Neural cell (in vitro differentiated cells): Measurements from ENCODE around the gene PIK3R1. TPM values are rescaled to one million over a fixed set of nuclear protein-coding genes. Genes with fewer than 3 reads are reported as not detected.
A peak's percentile ranks its signal among the peaks of the same experiment; 100 is the strongest.

Experiments used
- H2AFZ ChIP-seq: fragments of 200-600, 300-800 bp; sonication (generic), shearing (Covaris generic); 2 replicates; pipeline ENCODE4 v1.6.0; 2014; ENCODE audit warnings: low read depth, mild to moderate bottlenecking, antibody characterized with exemption, low read length, moderate library complexity
- H3F3A ChIP-seq: fragments of 200-600 bp; shearing (Covaris generic); 2 replicates; pipeline ENCODE4 v1.6.1; 2016; ENCODE audit warnings: mild to moderate bottlenecking, moderate library complexity, mixed read lengths, antibody characterized with exemption, low read length; ENCODE audit not compliant: insufficient read depth, poor library complexity, severe bottlenecking
- H3K27ac ChIP-seq: fragments of 200-600, 300-800 bp; sonication (generic), shearing (Covaris generic); 2 replicates; pipeline ENCODE4 v1.5.1; 2014; ENCODE audit warnings: mild to moderate bottlenecking, low read length, moderate library complexity
- H3K27me3 ChIP-seq: fragments of 300-800, 200-600 bp; sonication (generic), shearing (Covaris generic); 2 replicates; pipeline ENCODE4 v1.6.0; 2014; ENCODE audit warnings: mild to moderate bottlenecking, low read depth, low read length, moderate library complexity; ENCODE audit not compliant: insufficient read depth
- H3K36me3 ChIP-seq: fragments of 300-800, 200-600 bp; sonication (generic), shearing (Covaris generic); 2 replicates; pipeline ENCODE4 v1.5.1; 2014; ENCODE audit warnings: mild to moderate bottlenecking, antibody characterized with exemption, low read length, moderate library complexity; ENCODE audit not compliant: insufficient read depth
- H3K4me2 ChIP-seq: fragments of 300-800, 200-600 bp; sonication (generic), shearing (Covaris generic); 2 replicates; pipeline ENCODE4 v1.6.0; 2014; ENCODE audit warnings: mild to moderate bottlenecking, low read length
- H3K4me3 ChIP-seq: fragments of 300-800, 200-600 bp; sonication (generic), shearing (Covaris generic); 2 replicates; pipeline ENCODE4 v1.5.1; 2014; ENCODE audit warnings: mild to moderate bottlenecking, low read length, moderate library complexity
- H3K79me2 ChIP-seq: fragments of 200-600 bp; shearing (Covaris generic); replicated peaks from 2 replicates; pipeline ENCODE4 v1.6.0; 2014; ENCODE audit warnings: mild to moderate bottlenecking, low read length, moderate library complexity; ENCODE audit not compliant: insufficient read depth
- H3K9ac ChIP-seq: fragments of 300-800, 200-600 bp; sonication (generic), shearing (Covaris generic); 2 replicates; pipeline ENCODE4 v1.6.1; 2016; ENCODE audit warnings: mild to moderate bottlenecking, low read length, mixed read lengths
- H3K9me2 ChIP-seq: fragments of 200-600 bp; shearing (Covaris generic); 2 replicates; pipeline ENCODE4 v1.6.1; 2016; ENCODE audit warnings: mild to moderate bottlenecking, low read length, mixed read lengths; ENCODE audit not compliant: insufficient read depth
- H3K9me3 ChIP-seq: fragments of 200-600, 300-800 bp; sonication (generic), shearing (Covaris generic); 2 replicates; pipeline ENCODE4 v1.6.1; 2016; ENCODE audit warnings: mild to moderate bottlenecking, mixed run types, low read length, moderate library complexity, mixed read lengths
- H4K20me1 ChIP-seq: fragments of 200-600 bp; shearing (Covaris generic); 2 replicates; pipeline ENCODE4 v1.6.1; 2016; ENCODE audit warnings: mild to moderate bottlenecking, mixed run types; ENCODE audit not compliant: insufficient read depth
- CTCF ChIP-seq: fragments of 450-650 bp; IDR thresholded peaks from 2 replicates; pipeline ENCODE4 v1.5.1; 2014; ENCODE audit warnings: antibody characterized with exemption, mild to moderate bottlenecking, moderate library complexity; ENCODE audit not compliant: poor library complexity, severe bottlenecking
- EP300 ChIP-seq: fragments of 450-650 bp; conservative IDR thresholded peaks from 2 replicates; pipeline ENCODE4 v1.6.1; 2014; ENCODE audit warnings: antibody characterized with exemption, mild to moderate bottlenecking, moderate library complexity; ENCODE audit not compliant: poor library complexity, severe bottlenecking
- EZH2 ChIP-seq: fragments of 200-600, 300-800 bp; shearing (Covaris generic), sonication (generic); IDR thresholded peaks from 2 replicates; pipeline ENCODE4 v1.6.1; 2014; ENCODE audit warnings: antibody characterized with exemption, low read length, borderline replicate concordance, mild to moderate bottlenecking; ENCODE audit not compliant: insufficient read depth, poor library complexity, severe bottlenecking
- MXI1 ChIP-seq: fragments of 450-650 bp; conservative IDR thresholded peaks from 2 replicates; pipeline ENCODE4 v1.6.1; 2014; ENCODE audit warnings: antibody characterized with exemption, mild to moderate bottlenecking; ENCODE audit not compliant: poor library complexity, severe bottlenecking
- POLR2AphosphoS5 ChIP-seq: IDR thresholded peaks from 2 replicates; pipeline ENCODE4 v1.6.1; 2012
- RAD21 ChIP-seq: fragments of 450-650 bp; conservative IDR thresholded peaks from 2 replicates; pipeline ENCODE4 v1.6.1; 2014; ENCODE audit warnings: antibody characterized with exemption, mild to moderate bottlenecking, moderate library complexity
- REST ChIP-seq: IDR thresholded peaks from 2 replicates; pipeline ENCODE4 v1.6.1; 2012; ENCODE audit warnings: borderline replicate concordance
- SMC3 ChIP-seq: fragments of 450-650 bp; conservative IDR thresholded peaks from 2 replicates; pipeline ENCODE4 v1.6.1; 2014; ENCODE audit warnings: antibody characterized with exemption, mild to moderate bottlenecking, moderate library complexity; ENCODE audit not compliant: poor library complexity
- TAF1 ChIP-seq: IDR thresholded peaks from 2 replicates; pipeline ENCODE4 v1.6.1; 2012; ENCODE audit warnings: low read depth
- polyA plus RNA-seq: library from polyadenylated mRNA; depleted of rRNA; stranded (reverse); fragments of >200 nt; gene quantifications from 2 replicates; pipeline ENCODE4 v1.2.3, GENCODE V29; 2014

The PIK3R1 gene
- polyA plus RNA-seq, 1 donor from 2014 or later, result 41.9 TPM

GRCh38 chr5:68237715-68238114 is 22.2 kb downstream of the PIK3R1 start:
- no peaks in the 10 kb centered on the region for H3F3A ChIP-seq

GRCh38 chr5:68239487-68239886 is 23.9 kb downstream of the PIK3R1 start:
- no peak overlapping the region for H2AFZ ChIP-seq
- H3K27ac ChIP-seq, result no peak overlapping the region
- peak overlapping the region; percentile 44 for H3K4me3 ChIP-seq
- H4K20me1 ChIP-seq, result no peaks in the 10 kb centered on the region
- H3F3A ChIP-seq, result no peaks in the 10 kb centered on the region
- no peak overlapping the region for H3K9ac ChIP-seq
- H3K36me3 ChIP-seq, result no peaks in the 10 kb centered on the region
- peaks cover 32% of the 10 kb centered on the region for H3K79me2 ChIP-seq
- TF ChIP-seq MXI1 (no peak), RAD21 (no peak), TAF1 (no peak), SMC3 (no peak), EP300 (no peak), EZH2 (no peak), CTCF (no peak), POLR2AphosphoS5 (no peak)
- peak overlapping the region; percentile 13 for H3K4me2 ChIP-seq
- no peaks in the 10 kb centered on the region for H3K27me3 ChIP-seq
- no peaks in the 10 kb centered on the region for H3K9me3 ChIP-seq
- no peaks in the 10 kb centered on the region for H3K9me2 ChIP-seq

More at GRCh38 chr5:68237715-68238114, 22.2 kb downstream of the PIK3R1 start:
- H3K9me3 ChIP-seq, result no peaks in the 10 kb centered on the region
- H3K9ac ChIP-seq, result no peak overlapping the region
- no peak overlapping the region for H3K4me3 ChIP-seq
- H3K79me2 ChIP-seq, result peaks cover 42% of the 10 kb centered on the region
- no peak overlapping the region for H3K27ac ChIP-seq
- no peak overlapping the region for H2AFZ ChIP-seq
- no peaks in the 10 kb centered on the region for H3K36me3 ChIP-seq
- H3K9me2 ChIP-seq, result no peaks in the 10 kb centered on the region
- no peaks in the 10 kb centered on the region for H4K20me1 ChIP-seq
- TF ChIP-seq REST (no peak), RAD21 (no peak), POLR2AphosphoS5 (no peak), TAF1 (no peak), EZH2 (no peak), CTCF (no peak), SMC3 (no peak), MXI1 (no peak), EP300 (no peak)
- H3K4me2 ChIP-seq, result no peak overlapping the region
- no peaks in the 10 kb centered on the region for H3K27me3 ChIP-seq
